SK-N-SH (cell line): ENCODE results near the gene MYL12A.

Experiments
- CHD2 ChIP-seq: fragments of 150-350 bp; IDR thresholded peaks from 2 replicates; pipeline ENCODE4 v1.6.1; 2018; ENCODE audit warnings: low read length; ENCODE audit not compliant: partially characterized antibody
- EZH2phosphoT487 ChIP-seq: fragments of 200-600 bp; sonication (generic); IDR thresholded peaks from 2 replicates; pipeline ENCODE4 v1.6.1; 2017; ENCODE audit warnings: low read depth, mixed run types, mild to moderate bottlenecking, antibody characterized with exemption, moderate library complexity, borderline replicate concordance
- GABPA ChIP-seq: IDR thresholded peaks from 2 replicates; pipeline ENCODE4 v1.4.0; 2012; ENCODE audit warnings: low read depth, mild to moderate bottlenecking
- MXI1 ChIP-seq: IDR thresholded peaks from 2 replicates; pipeline ENCODE4 v1.6.1; 2012; ENCODE audit warnings: mild to moderate bottlenecking, low read depth, low read length, improper control_type of control experiment
- POLR2AphosphoS5 ChIP-seq: IDR thresholded peaks from 2 replicates; pipeline ENCODE4 v1.6.1; 2012; ENCODE audit warnings: low read depth, low read length
- RAD21 ChIP-seq: IDR thresholded peaks from 2 replicates; pipeline ENCODE4 v1.6.1; 2012; ENCODE audit warnings: mild to moderate bottlenecking, low read length
- REST ChIP-seq: IDR thresholded peaks from 2 replicates; pipeline ENCODE4 v1.6.1; 2012; ENCODE audit warnings: mild to moderate bottlenecking, low read depth, low read length, moderate library complexity
- SIN3A ChIP-seq: IDR thresholded peaks from 2 replicates; pipeline ENCODE4 v1.6.1; 2012; ENCODE audit warnings: low read depth, mild to moderate bottlenecking, low read length, moderate library complexity, borderline replicate concordance
- SMC3 ChIP-seq: IDR thresholded peaks from 2 replicates; pipeline ENCODE4 v1.6.1; 2012; ENCODE audit warnings: low read depth, low read length, improper control_type of control experiment
- TAF1 ChIP-seq: IDR thresholded peaks from 2 replicates; pipeline ENCODE4 v1.6.1; 2012; ENCODE audit warnings: low read depth, mild to moderate bottlenecking, low read length, moderate library complexity, borderline replicate concordance
- TCF12 ChIP-seq: IDR thresholded peaks from 2 replicates; pipeline ENCODE4 v1.4.0; 2012
- TEAD4 ChIP-seq: IDR thresholded peaks from 2 replicates; pipeline ENCODE4 v1.4.0; 2012; ENCODE audit warnings: mild to moderate bottlenecking, borderline replicate concordance; ENCODE audit not compliant: insufficient read depth
- TF ChIP-seq, protein P1 (sequence below): fragments of 200-600 bp; sonication (generic); IDR thresholded peaks from 2 replicates; pipeline ENCODE4 v1.6.1; 2017; ENCODE audit warnings: antibody characterized with exemption, mild to moderate bottlenecking, moderate library complexity
- TF ChIP-seq, protein P2 (sequence below): IDR thresholded peaks from 2 replicates; pipeline ENCODE4 v1.4.0; 2012; ENCODE audit warnings: low read depth, borderline replicate concordance

GRCh38 chr18:3273042-3273441, 25.4 kb downstream of the MYL12A start:
- TF ChIP-seq SMC3 (no peak), RAD21 (no peak), POLR2AphosphoS5 (no peak), REST (no peak), TAF1 (no peak), EZH2phosphoT487 (no peak), MXI1 (no peak), SIN3A (no peak), CHD2 (no peak), GABPA (no peak), TCF12 (no peak), TEAD4 (no peak)
- TF ChIP-seq, protein P1, sequence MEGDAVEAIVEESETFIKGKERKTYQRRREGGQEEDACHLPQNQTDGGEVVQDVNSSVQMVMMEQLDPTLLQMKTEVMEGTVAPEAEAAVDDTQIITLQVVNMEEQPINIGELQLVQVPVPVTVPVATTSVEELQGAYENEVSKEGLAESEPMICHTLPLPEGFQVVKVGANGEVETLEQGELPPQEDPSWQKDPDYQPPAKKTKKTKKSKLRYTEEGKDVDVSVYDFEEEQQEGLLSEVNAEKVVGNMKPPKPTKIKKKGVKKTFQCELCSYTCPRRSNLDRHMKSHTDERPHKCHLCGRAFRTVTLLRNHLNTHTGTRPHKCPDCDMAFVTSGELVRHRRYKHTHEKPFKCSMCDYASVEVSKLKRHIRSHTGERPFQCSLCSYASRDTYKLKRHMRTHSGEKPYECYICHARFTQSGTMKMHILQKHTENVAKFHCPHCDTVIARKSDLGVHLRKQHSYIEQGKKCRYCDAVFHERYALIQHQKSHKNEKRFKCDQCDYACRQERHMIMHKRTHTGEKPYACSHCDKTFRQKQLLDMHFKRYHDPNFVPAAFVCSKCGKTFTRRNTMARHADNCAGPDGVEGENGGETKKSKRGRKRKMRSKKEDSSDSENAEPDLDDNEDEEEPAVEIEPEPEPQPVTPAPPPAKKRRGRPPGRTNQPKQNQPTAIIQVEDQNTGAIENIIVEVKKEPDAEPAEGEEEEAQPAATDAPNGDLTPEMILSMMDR = no peak
- TF ChIP-seq, protein P2, sequence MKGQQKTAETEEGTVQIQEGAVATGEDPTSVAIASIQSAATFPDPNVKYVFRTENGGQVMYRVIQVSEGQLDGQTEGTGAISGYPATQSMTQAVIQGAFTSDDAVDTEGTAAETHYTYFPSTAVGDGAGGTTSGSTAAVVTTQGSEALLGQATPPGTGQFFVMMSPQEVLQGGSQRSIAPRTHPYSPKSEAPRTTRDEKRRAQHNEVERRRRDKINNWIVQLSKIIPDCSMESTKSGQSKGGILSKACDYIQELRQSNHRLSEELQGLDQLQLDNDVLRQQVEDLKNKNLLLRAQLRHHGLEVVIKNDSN = no peak
